Measurements from ENCODE around the gene ASB15.

Gene ASB15

GRCh38 chr7:123640583-123640982 is 39.0 kb downstream of the ASB15 start:
- no peak overlapping the region for H3K27ac ChIP-seq
- no peaks in the 10 kb centered on the region for H4K20me1 ChIP-seq
- H3K36me3 ChIP-seq: no peaks in the 10 kb centered on the region
- no peaks in the 10 kb centered on the region for H3K9me3 ChIP-seq (replicated peaks in 1 of 11)
- H3K27me3 ChIP-seq: no peaks in the 10 kb centered on the region
- H3K9ac ChIP-seq: no peak overlapping the region
- TF ChIP-seq Cebpa-rat (IDR thresholded peaks at IDR 0.05): no peak
- H3K4me3 ChIP-seq: no peak overlapping the region
- H3K4me2 ChIP-seq: no peak overlapping the region
- H3K4me1 ChIP-seq: no peaks in the 10 kb centered on the region

- no peaks in the 10 kb centered on the region for H3K36me3 ChIP-seq
- no peaks in the 10 kb centered on the region for H4K20me1 ChIP-seq
- no peak overlapping the region for H3K9ac ChIP-seq
- no peaks in the 10 kb centered on the region for H3K27me3 ChIP-seq
- no peaks in the 10 kb centered on the region for H3K4me1 ChIP-seq
- H3K9me3 ChIP-seq (replicated peaks in 1 of 11): no peaks in the 10 kb centered on the region
- no peak overlapping the region for H3K27ac ChIP-seq
- no peak overlapping the region for H3K4me3 ChIP-seq
- no peak for TF ChIP-seq Cebpa-rat (IDR thresholded peaks at IDR 0.05)
- no peak overlapping the region for H3K4me2 ChIP-seq
These were observed 40.3 kb downstream of the ASB15 start for GRCh38 chr7:123641901-123642300.

- Histone ChIP-seq H4K20me1 (no peaks in the 10 kb centered on the region), H3K27me3 (no peaks in the 10 kb centered on the region), H3K9me3 (replicated peaks in 1 of 11) (no peaks in the 10 kb centered on the region), H3K9ac (no peak overlapping the region), H3K27ac (no peak overlapping the region), H3K4me2 (no peak overlapping the region), H3K36me3 (no peaks in the 10 kb centered on the region), H3K4me1 (no peaks in the 10 kb centered on the region), H3K4me3 (no peak overlapping the region)
- TF ChIP-seq Cebpa-rat (IDR thresholded peaks at IDR 0.05): no peak
These were observed 42.1 kb downstream of the ASB15 start for GRCh38 chr7:123643495-123644441.

GRCh38 chr7:123645516-123645915 is 43.9 kb downstream of the ASB15 start:
- Histone ChIP-seq H3K4me2 (no peak overlapping the region), H3K36me3 (no peaks in the 10 kb centered on the region), H4K20me1 (no peaks in the 10 kb centered on the region), H3K9me3 (replicated peaks in 1 of 11) (no peaks in the 10 kb centered on the region), H3K27ac (no peak overlapping the region), H3K27me3 (no peaks in the 10 kb centered on the region), H3K4me3 (no peak overlapping the region), H3K9ac (no peak overlapping the region), H3K4me1 (peaks cover 0 to 6% (median 0%) of the 10 kb centered on the region in 10 experiments; a peak in 1 of 20 replicates)
- no peak for TF ChIP-seq Cebpa-rat (IDR thresholded peaks at IDR 0.05)

- no peak overlapping the region for H3K4me3 ChIP-seq
- no peak overlapping the region for H3K9ac ChIP-seq
- H3K4me1 ChIP-seq: peaks cover 0 to 6% (median 0%) of the 10 kb centered on the region in 10 experiments; a peak in 1 of 20 replicates
- H3K27ac ChIP-seq: no peak overlapping the region
- no peak for TF ChIP-seq Cebpa-rat (IDR thresholded peaks at IDR 0.05)
- H3K4me2 ChIP-seq: no peak overlapping the region
- H3K36me3 ChIP-seq: no peaks in the 10 kb centered on the region
- no peaks in the 10 kb centered on the region for H3K27me3 ChIP-seq
- no peaks in the 10 kb centered on the region for H3K9me3 ChIP-seq (replicated peaks in 1 of 11)
- H4K20me1 ChIP-seq: no peaks in the 10 kb centered on the region
These were observed 45.6 kb downstream of the ASB15 start for GRCh38 chr7:123647106-123647730.

GRCh38 chr7:123649964-123650363 is 48.3 kb downstream of the ASB15 start:
- no peak for TF ChIP-seq Cebpa-rat (IDR thresholded peaks at IDR 0.05)
- no peaks in the 10 kb centered on the region for H4K20me1 ChIP-seq
- peaks cover 0 to 6% (median 0%) of the 10 kb centered on the region in 10 experiments; a peak in 1 of 20 replicates for H3K4me1 ChIP-seq
- H3K27me3 ChIP-seq: no peaks in the 10 kb centered on the region
- no peak overlapping the region for H3K27ac ChIP-seq
- H3K9me3 ChIP-seq (replicated peaks in 1 of 11): no peaks in the 10 kb centered on the region
- no peak overlapping the region; a peak in 1 of 22 replicates for H3K4me2 ChIP-seq
- H3K9ac ChIP-seq: no peak overlapping the region
- H3K4me3 ChIP-seq: no peak overlapping the region
- H3K36me3 ChIP-seq: no peaks in the 10 kb centered on the region

GRCh38 chr7:123650595-123650994 is 49.0 kb downstream of the ASB15 start:
- Histone ChIP-seq H3K27ac (no peak overlapping the region), H3K4me2 (no peak overlapping the region), H3K9ac (no peak overlapping the region), H3K9me3 (replicated peaks in 1 of 11) (no peaks in the 10 kb centered on the region), H3K36me3 (no peaks in the 10 kb centered on the region), H3K4me1 (peaks cover 0 to 6% (median 0%) of the 10 kb centered on the region in 10 experiments; a peak in 1 of 20 replicates), H4K20me1 (no peaks in the 10 kb centered on the region), H3K27me3 (no peaks in the 10 kb centered on the region), H3K4me3 (no peak overlapping the region)
- no peak for TF ChIP-seq Cebpa-rat (IDR thresholded peaks at IDR 0.05)

- Histone ChIP-seq H3K4me3 (no peak overlapping the region), H3K9me3 (replicated peaks in 1 of 11) (no peaks in the 10 kb centered on the region), H3K36me3 (no peaks in the 10 kb centered on the region), H3K9ac (no peak overlapping the region), H3K27me3 (no peaks in the 10 kb centered on the region), H3K4me1 (peaks cover 0 to 6% (median 0%) of the 10 kb centered on the region in 10 experiments; a peak in 1 of 20 replicates), H3K27ac (no peak overlapping the region), H3K4me2 (no peak overlapping the region), H4K20me1 (no peaks in the 10 kb centered on the region)
- no peak for TF ChIP-seq Cebpa-rat (IDR thresholded peaks at IDR 0.05)
These were observed 50.8 kb downstream of the ASB15 start for GRCh38 chr7:123652406-123652805.

- Histone ChIP-seq H3K4me3 (no peak overlapping the region), H3K9ac (no peak overlapping the region), H4K20me1 (no peaks in the 10 kb centered on the region), H3K4me2 (no peak overlapping the region), H3K9me3 (replicated peaks in 1 of 11) (no peaks in the 10 kb centered on the region), H3K27ac (no peak overlapping the region), H3K27me3 (no peaks in the 10 kb centered on the region), H3K4me1 (peaks cover 0 to 6% (median 0%) of the 10 kb centered on the region in 10 experiments; a peak in 1 of 20 replicates), H3K36me3 (no peaks in the 10 kb centered on the region)
- TF ChIP-seq Cebpa-rat (IDR thresholded peaks at IDR 0.05): no peak
These were observed 51.5 kb downstream of the ASB15 start for GRCh38 chr7:123653162-123653561.
